ENCODE data around the gene PLA2R1.

PLA2R1 gene

GRCh38 chr2:160062292-160063005 is at the start of gene PLA2R1:
Gene PLA2R1 (minus strand): TSS chr2:160062615. CDS start chr2:160062403, 212 bp downstream.
- no peak for DNase-seq

- DNase-seq, result no peak
These were observed 48.3 kb upstream of the PLA2R1 start for GRCh38 chr2:160110674-160111239.

- DNase-seq, result peak; percentile 82
These were observed 47.7 kb upstream of the PLA2R1 start for GRCh38 chr2:160109939-160110673.

GRCh38 chr2:160109243-160109642 is 46.8 kb upstream of the PLA2R1 start:
- no peak for DNase-seq

- DNase-seq, result no peak
These were observed 46.2 kb upstream of the PLA2R1 start for GRCh38 chr2:160108646-160109045.

- no peak for DNase-seq
These were observed 43.0 kb upstream of the PLA2R1 start for GRCh38 chr2:160105366-160105765.

- DNase-seq, result no peak
These were observed 41.7 kb upstream of the PLA2R1 start for GRCh38 chr2:160104115-160104514.

- DNase-seq, result no peak
These were observed 34.9 kb upstream of the PLA2R1 start for GRCh38 chr2:160097326-160097725.

GRCh38 chr2:160096409-160096808 is 34.0 kb upstream of the PLA2R1 start:
- DNase-seq, result no peak

GRCh38 chr2:160092445-160092844 is 30.0 kb upstream of the PLA2R1 start:
- DNase-seq, result no peak

- no peak for DNase-seq
These were observed 29.0 kb upstream of the PLA2R1 start for GRCh38 chr2:160091381-160091780.

GRCh38 chr2:160087854-160088745 is 25.7 kb upstream of the PLA2R1 start:
- no peak for DNase-seq

- no peak for DNase-seq
These were observed 23.2 kb upstream of the PLA2R1 start for GRCh38 chr2:160085662-160086061.

- no peak for DNase-seq
These were observed 15.7 kb upstream of the PLA2R1 start for GRCh38 chr2:160077912-160078810.

GRCh38 chr2:160076914-160077313 is 14.5 kb upstream of the PLA2R1 start:
- no peak for DNase-seq

- no peak for DNase-seq
These were observed 13.8 kb upstream of the PLA2R1 start for GRCh38 chr2:160076241-160076640.

- DNase-seq, result no peak
These were observed 12.8 kb upstream of the PLA2R1 start for GRCh38 chr2:160075171-160075570.

GRCh38 chr2:160073284-160073888 is 11.0 kb upstream of the PLA2R1 start:
- DNase-seq, result no peak

GRCh38 chr2:160068906-160069305 is 6.5 kb upstream of the PLA2R1 start:
- no peak for DNase-seq

- no peak for DNase-seq
These were observed 2.5 kb upstream of the PLA2R1 start for GRCh38 chr2:160064916-160065315.

- no peak for DNase-seq
These were observed 1.6 kb upstream of the PLA2R1 start for GRCh38 chr2:160063879-160064612.

Measured in NCI-H748 treated with DMSO at 0.1 percent for 48 hours (cell line).